Fibroblast of skin of left quadriceps (primary cell): ENCODE data around the gene MYO1G.
"Not testable (repeated sequence)": the region's sequence is repeated elsewhere in the genome, so short reads cannot be mapped to it uniquely, and the experiment has no call there.

ENCODE experiments used
- DNase-seq, 2 experiments: peaks; one replicate each; pipeline ENCODE4 v3.0.0-alpha.2; 2013; ENCODE audit warnings: low read depth in 2 of 2

The MYO1G gene

GRCh38 chr7:44978511-44979366 lies at the start of gene MYO1G:
Gene MYO1G (minus strand): TSS chr7:44979015. CDS start chr7:44978961, 54 bp downstream.
- DNase-seq: no peak

- DNase-seq: no peak
Observed at GRCh38 chr7:45028138-45028919, 49.5 kb upstream of the MYO1G start.

GRCh38 chr7:45027774-45028114 lies 48.9 kb upstream of the MYO1G start:
- no peak for DNase-seq

- DNase-seq: peak; percentile 29 to 31
Observed at GRCh38 chr7:45026984-45027773, 48.4 kb upstream of the MYO1G start.

- no peak for DNase-seq
Observed at GRCh38 chr7:45026013-45026412, 47.2 kb upstream of the MYO1G start.

- DNase-seq: not testable (repeated sequence)
Observed at GRCh38 chr7:45025473-45025872, 46.7 kb upstream of the MYO1G start.

- DNase-seq: no peak
Observed at GRCh38 chr7:45024126-45024744, 45.4 kb upstream of the MYO1G start.

- no peak for DNase-seq
Observed at GRCh38 chr7:45021604-45022296, 42.9 kb upstream of the MYO1G start.

- no peak for DNase-seq
Observed at GRCh38 chr7:45020915-45021314, 42.1 kb upstream of the MYO1G start.

- DNase-seq: no peak
Observed at GRCh38 chr7:45017253-45017652, 38.4 kb upstream of the MYO1G start.

- no peak for DNase-seq
Observed at GRCh38 chr7:45015313-45015712, 36.5 kb upstream of the MYO1G start.

- DNase-seq: no peak
Observed at GRCh38 chr7:45013465-45013967, 34.7 kb upstream of the MYO1G start.

- no peak for DNase-seq
Observed at GRCh38 chr7:45007571-45008328, 28.9 kb upstream of the MYO1G start.

GRCh38 chr7:45007106-45007505 lies 28.3 kb upstream of the MYO1G start:
- no peak for DNase-seq

- DNase-seq: no peak
Observed at GRCh38 chr7:45003789-45004188, 25.0 kb upstream of the MYO1G start.

- no peak for DNase-seq
Observed at GRCh38 chr7:45001826-45002225, 23.0 kb upstream of the MYO1G start.

- DNase-seq: no peak
Observed at GRCh38 chr7:45001138-45001694, 22.4 kb upstream of the MYO1G start.

GRCh38 chr7:45000093-45001032 lies 21.5 kb upstream of the MYO1G start, which contains the start of gene CCM2:
Gene CCM2 (plus strand): TSS chr7:45000201. CDS start chr7:45000334, 133 bp downstream.
- no peak for DNase-seq
